MM.1S (cell line): ENCODE measurements around the gene SFN.
"Not testable (repeated sequence)": the region's sequence is repeated elsewhere in the genome, so short reads cannot be mapped to it uniquely, and the experiment has no call there.

Experiments used
- CTCF ChIP-seq: fragments of 300-600 bp; sonication (generic); IDR thresholded peaks from 2 replicates; pipeline ENCODE4 v1.5.1; 2016; ENCODE audit warnings: antibody characterized with exemption, low read length, mixed read lengths
- EZH2 ChIP-seq: fragments of 300-600 bp; sonication (generic); optimal IDR thresholded peaks from 2 replicates; pipeline ENCODE3; 2017; ENCODE audit warnings: low read depth, mild to moderate bottlenecking, antibody characterized with exemption, low read length, mixed read lengths

- TF ChIP-seq CTCF, EZH2: not testable (repeated sequence)
These were observed 25.3 kb upstream of the SFN start for GRCh38 chr1:26837665-26838064.
